GM21515 (cell line): ENCODE results near the gene KRT36.

Source experiments
- ATAC-seq: cut with Tn5 transposase; IDR thresholded peaks from one replicate; pipeline ENCODE4 v1.9.1; 2021; ENCODE audit not compliant: unreplicated experiment

KRT36 gene

DNA sequence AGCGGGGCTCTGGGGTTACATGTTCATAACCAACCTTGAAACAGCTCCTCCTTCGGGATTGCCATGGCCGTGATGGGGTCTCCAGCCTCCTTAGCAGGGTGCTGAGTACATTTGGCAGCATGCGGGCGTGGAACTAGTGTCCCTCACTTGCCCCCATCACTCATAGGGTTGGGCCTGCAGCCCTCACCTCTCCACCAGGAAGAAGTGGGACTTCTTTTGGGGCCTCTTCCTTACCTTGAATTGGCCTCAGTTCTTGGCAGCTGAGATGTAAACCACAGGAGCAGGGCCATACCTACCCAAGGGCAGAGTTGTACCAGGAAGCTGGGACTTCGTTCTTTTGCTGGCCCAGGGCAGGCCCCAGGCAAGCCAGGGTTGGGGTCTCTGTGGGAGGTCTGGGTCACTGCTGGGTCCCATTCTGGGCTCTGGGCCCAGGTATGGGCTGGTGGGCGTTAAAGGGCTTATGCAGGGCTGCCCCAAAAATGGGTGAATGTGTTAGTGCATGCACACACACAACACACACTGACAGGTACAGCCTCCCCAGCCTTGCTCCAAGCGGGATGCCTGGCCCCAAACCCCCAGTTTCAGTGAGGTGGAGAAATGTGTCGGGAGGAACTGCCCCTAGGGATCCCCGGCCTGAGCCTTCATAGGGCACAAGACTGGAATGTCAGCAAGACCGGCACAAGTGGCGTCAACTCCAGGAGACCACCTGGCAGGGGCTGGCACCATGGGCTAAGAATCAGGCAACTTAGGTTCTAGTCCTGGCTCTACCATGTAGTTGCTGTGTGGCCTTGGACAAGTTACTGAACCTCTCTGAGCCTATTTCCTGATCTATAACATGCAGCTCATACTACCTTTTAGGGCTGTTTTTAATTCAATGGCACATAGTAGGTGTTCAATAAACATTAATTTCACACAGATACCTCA, 32.9 kb upstream of the KRT36 start:
- ATAC-seq, result no peak

GRCh38 chr17:41521574-41522261, 32.0 kb upstream of the KRT36 start:
- ATAC-seq, result no peak

GRCh38 chr17:41520821-41521521, 31.3 kb upstream of the KRT36 start:
- no peak for ATAC-seq

- no peak for ATAC-seq
Measured at GRCh38 chr17:41519501-41520224, 30.0 kb upstream of the KRT36 start.

- ATAC-seq, result no peak
Measured at GRCh38 chr17:41518789-41519449, 29.2 kb upstream of the KRT36 start, which contains the start of gene KRT15. Gene KRT15, minus strand, starts transcription at chr17:41518890. Its CDS starts 63 bp downstream, at chr17:41518827.

DNA sequence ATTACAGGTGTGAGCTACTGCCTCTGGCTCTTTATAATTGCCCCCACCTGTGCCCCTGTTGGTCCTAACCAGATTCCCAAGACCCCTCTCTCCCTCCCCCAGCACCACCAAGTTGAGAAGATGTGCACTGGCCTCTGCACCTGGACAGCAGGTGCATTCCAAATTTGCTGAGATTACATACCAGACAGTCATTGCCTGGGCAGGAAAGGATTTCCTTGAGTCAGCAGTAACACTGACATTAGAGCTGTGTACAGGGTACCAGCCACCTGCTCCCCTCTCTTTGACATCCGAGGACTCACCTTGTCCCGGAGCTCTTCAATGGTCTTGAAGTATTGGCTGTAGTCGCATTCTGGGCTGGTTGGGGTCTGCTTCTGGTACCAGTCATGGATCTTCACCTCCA, 28.3 kb upstream of the KRT36 start:
- no peak for ATAC-seq

- no peak for ATAC-seq
Measured at GRCh38 chr17:41516830-41517283, 27.1 kb upstream of the KRT36 start.

DNA sequence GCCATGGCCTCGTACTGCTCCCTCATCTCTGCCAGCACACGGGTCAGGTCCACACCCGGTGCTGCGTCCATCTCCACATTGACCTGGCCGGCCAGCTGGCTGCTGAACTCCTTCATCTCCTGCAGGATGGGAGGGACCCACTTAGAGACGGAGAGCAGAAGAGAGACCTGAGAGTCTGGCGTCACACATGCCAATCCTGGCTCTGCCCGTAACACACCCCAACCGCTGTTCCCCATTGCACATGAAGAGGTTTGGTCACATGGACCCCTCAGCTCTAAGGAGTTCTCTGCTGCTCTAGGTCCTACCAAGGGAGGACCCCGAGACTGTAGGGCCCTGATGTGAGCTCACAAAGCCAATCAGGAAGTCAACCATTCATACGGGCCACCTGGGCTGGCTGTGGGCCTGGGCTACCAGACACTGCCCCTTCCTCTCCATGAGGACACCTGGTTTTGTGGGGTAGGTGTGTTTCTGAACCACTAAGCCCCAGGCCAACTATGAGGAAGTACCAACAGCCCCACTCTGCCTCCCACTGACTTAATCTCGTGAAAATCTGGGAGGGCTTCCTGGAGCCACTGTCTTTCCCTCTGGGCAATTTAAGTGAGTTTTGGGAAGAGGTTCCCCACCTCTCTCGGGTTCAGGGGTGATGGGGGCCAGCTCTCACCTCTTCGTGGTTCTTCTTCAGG, 26.6 kb upstream of the KRT36 start:
- no peak for ATAC-seq

DNA sequence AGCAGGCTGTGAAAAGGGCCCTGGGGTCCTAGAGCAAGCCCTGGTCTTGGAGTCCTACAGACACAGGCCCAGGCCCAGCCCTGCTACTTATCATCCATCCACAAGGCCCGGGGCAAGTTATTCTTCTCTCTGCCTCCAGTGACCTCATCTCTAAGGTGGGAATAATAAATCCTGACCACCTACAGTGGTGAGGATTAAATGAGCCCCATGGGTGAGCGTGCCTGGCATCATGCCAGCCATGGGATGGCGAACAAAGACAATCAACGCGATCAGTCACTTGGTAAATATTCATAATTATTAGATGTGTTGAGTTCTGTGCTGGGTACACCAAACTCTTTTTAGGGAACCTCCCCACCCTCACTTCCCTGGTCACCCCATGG, 23.4 kb upstream of the KRT36 start:
- no peak for ATAC-seq

GRCh38 chr17:41512546-41513167, 22.9 kb upstream of the KRT36 start:
- ATAC-seq, result no peak

DNA sequence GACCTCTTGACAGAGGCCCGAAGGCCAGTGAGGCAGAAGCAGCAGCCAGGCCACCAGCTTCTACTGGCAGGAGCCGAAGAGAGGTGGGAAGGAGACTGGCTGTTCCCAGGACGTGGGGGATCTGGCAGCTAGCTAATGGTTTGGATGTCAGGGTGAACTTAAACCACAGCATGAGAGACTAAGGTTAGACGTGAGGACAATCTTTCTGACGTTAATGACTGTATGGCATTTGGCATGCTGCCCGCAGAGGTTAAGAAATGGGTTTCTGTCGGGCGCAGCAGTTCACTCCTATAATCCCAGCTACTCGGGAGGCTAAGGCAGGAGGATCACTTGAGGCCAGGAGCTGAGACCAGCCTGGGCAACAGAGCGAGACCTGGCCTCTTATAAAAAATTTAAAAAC, 22.0 kb upstream of the KRT36 start:
- ATAC-seq, result no peak

DNA sequence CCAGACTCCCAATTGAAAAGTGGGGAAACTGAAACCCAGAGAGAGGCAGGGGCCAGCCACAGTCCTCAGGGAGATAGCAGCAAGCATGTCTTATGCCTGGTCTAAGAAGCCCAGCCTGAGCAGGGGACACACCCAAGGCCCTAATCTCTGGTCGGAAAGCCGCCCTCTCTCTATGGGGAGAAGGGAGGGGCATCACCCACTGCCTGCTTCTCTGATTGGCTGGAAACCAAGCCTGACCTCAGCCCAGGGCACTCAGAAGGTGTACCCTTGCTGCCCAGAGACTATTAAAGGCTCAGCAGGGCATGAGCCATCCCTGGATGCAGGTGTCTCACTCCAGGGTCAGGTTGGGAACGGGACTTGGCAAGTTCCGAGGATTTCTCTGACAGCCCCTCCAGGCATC, 21.4 kb upstream of the KRT36 start:
- ATAC-seq, result no peak

- no peak for ATAC-seq
Measured at GRCh38 chr17:41510251-41511065, 20.7 kb upstream of the KRT36 start.

- no peak for ATAC-seq
Measured at GRCh38 chr17:41507315-41507880, 17.7 kb upstream of the KRT36 start.

GRCh38 chr17:41505809-41506767, 16.4 kb upstream of the KRT36 start:
- ATAC-seq, result no peak

- ATAC-seq, result no peak
Measured at GRCh38 chr17:41505007-41505808, 15.5 kb upstream of the KRT36 start, which contains the start of gene KRT13. Gene KRT13, minus strand, starts transcription at chr17:41505612. Its CDS starts 62 bp downstream, at chr17:41505550.
